Lower leg skin (tissue), 3 donors: ENCODE data around the gene SNRNP25.

ENCODE experiments used
- POLR2A ChIP-seq, 2 donors: fragments of 450-650 bp; IDR thresholded peaks; one replicate each; pipeline ENCODE4 v1.6.1; 2016 to 2017; ENCODE audit warnings: antibody characterized with exemption in 2 of 2, mild to moderate bottlenecking in 1 of 2, moderate library complexity in 1 of 2
- TF ChIP-seq, protein P1 (sequence below), 3 donors: fragments of 450-650 bp; IDR thresholded peaks; one replicate each; pipeline ENCODE4 v1.5.1; 2016; ENCODE audit warnings: antibody characterized with exemption in 3 of 3, mild to moderate bottlenecking in 3 of 3, moderate library complexity in 2 of 3

DNA sequence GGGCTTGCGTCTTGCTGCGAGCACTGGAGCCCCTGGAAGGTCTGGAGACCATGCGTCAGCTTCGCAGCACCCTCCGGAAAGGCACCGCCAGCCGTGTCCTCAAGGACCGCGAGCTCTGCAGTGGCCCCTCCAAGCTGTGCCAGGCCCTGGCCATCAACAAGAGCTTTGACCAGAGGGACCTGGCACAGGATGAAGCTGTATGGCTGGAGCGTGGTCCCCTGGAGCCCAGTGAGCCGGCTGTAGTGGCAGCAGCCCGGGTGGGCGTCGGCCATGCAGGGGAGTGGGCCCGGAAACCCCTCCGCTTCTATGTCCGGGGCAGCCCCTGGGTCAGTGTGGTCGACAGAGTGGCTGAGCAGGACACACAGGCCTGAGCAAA, 31.8 kb downstream of the SNRNP25 start:
- TF ChIP-seq, protein P1, sequence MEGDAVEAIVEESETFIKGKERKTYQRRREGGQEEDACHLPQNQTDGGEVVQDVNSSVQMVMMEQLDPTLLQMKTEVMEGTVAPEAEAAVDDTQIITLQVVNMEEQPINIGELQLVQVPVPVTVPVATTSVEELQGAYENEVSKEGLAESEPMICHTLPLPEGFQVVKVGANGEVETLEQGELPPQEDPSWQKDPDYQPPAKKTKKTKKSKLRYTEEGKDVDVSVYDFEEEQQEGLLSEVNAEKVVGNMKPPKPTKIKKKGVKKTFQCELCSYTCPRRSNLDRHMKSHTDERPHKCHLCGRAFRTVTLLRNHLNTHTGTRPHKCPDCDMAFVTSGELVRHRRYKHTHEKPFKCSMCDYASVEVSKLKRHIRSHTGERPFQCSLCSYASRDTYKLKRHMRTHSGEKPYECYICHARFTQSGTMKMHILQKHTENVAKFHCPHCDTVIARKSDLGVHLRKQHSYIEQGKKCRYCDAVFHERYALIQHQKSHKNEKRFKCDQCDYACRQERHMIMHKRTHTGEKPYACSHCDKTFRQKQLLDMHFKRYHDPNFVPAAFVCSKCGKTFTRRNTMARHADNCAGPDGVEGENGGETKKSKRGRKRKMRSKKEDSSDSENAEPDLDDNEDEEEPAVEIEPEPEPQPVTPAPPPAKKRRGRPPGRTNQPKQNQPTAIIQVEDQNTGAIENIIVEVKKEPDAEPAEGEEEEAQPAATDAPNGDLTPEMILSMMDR (IDR thresholded peaks at IDR 0.05): no peak
- no peak for TF ChIP-seq POLR2A (IDR thresholded peaks at IDR 0.05)
